ENCODE measurements around the gene DNAJC27. TPM values are rescaled to one million over a fixed set of nuclear protein-coding genes. Genes with fewer than 3 reads are reported as not detected.

The DNAJC27 gene
- total RNA-seq, 2 experiments from 2014 or later = 9.3 to 9.6 TPM

GRCh38 chr2:24918326-24919036 lies 53.3 kb downstream of the DNAJC27 start:
- no peaks in the 10 kb centered on the region for H3K9me3 Mint-ChIP-seq
- peaks cover 12% of the 10 kb centered on the region for H3K36me3 Mint-ChIP-seq
- peak overlapping the region; percentile 81 for H3K4me3 Mint-ChIP-seq

DNA sequence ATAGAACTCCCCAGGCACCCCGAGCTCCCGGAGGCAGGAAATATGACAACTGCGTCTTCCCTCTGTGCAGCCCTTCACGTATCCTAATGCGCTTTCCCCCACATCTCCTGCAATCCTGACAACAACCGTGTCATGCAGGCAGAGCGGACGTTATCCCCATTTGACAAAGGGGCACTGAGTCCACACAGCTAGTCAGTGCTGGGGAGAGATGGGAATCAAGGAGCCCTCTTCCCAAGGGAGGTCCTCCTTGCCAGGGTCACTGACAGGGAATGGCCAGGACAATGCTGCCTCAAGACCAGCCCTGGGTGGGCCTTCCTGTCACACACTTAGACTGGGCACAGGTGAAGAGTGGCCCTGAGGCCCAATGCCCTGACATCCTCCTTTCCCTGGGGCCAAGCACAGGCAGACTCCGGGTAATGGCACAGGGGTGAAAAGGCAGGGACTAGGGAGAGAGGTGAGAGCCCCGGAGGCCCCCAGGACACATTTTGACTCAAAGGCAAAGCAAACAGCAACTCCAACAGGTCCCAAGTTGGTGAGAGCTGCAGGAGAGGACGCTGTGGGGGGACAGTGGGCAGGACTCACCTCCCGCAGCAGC lies 53.9 kb downstream of the DNAJC27 start:
- ATAC-seq (ENCODE audit: low read depth) = no peak
- peaks cover 32% of the 10 kb centered on the region for H3K4me1 Mint-ChIP-seq
- H3K27ac Mint-ChIP-seq = no peak overlapping the region
- no peaks in the 10 kb centered on the region for H3K9me3 Mint-ChIP-seq
- peaks cover 12% of the 10 kb centered on the region for H3K36me3 Mint-ChIP-seq
- H3K27me3 Mint-ChIP-seq = peaks cover 3% of the 10 kb centered on the region
- DNase-seq = no peak
- POLR2A ChIA-PET = no interaction called here
- H3K4me3 Mint-ChIP-seq = peak overlapping the region; percentile 57

More at GRCh38 chr2:24918326-24919036, 53.3 kb downstream of the DNAJC27 start:
- no peak overlapping the region for H3K27ac Mint-ChIP-seq
- peaks cover 32% of the 10 kb centered on the region for H3K4me1 Mint-ChIP-seq
- POLR2A ChIA-PET = no interaction called here
- peaks cover 3% of the 10 kb centered on the region for H3K27me3 Mint-ChIP-seq
- DNase-seq (no peak), ATAC-seq (ENCODE audit: low read depth) (no peak)

- Mint-ChIP-seq H3K27me3 (peaks cover 3% of the 10 kb centered on the region), H3K27ac (no peak overlapping the region), H3K9me3 (no peaks in the 10 kb centered on the region), H3K36me3 (peaks cover 14% of the 10 kb centered on the region), H3K4me1 (peaks cover 32% of the 10 kb centered on the region), H3K4me3 (peak overlapping the region; percentile 22)
- ATAC-seq (ENCODE audit: low read depth) (no peak), DNase-seq (no peak)
- POLR2A ChIA-PET = no interaction called here
Measured at GRCh38 chr2:24917086-24917485, 54.7 kb downstream of the DNAJC27 start.

DNA sequence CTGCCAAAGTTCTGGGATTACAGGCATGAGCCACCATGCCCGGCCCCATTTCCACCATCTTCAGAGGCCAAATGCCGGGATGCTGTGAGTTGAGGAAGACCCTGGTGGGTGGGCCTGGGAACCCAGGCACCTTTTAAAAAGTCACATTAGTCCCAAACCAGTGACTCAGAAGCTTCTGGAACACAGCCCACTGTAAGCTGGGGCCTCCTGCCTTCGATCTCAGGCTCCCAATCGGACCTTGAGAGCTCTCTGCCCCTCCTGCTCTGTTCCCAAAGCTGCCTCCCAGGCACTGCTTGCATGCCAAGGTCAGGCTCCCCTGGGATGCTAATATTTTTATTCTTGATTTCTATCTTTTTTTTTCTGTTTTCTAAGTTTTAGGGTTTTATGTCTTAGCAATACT lies 56.0 kb downstream of the DNAJC27 start:
- Mint-ChIP-seq H3K9me3 (no peaks in the 10 kb centered on the region), H3K27me3 (peaks cover 2% of the 10 kb centered on the region), H3K4me1 (peaks cover 28% of the 10 kb centered on the region), H3K27ac (no peak overlapping the region), H3K4me3 (no peak overlapping the region), H3K36me3 (peaks cover 22% of the 10 kb centered on the region)
- no peak for DNase-seq
- no peak for ATAC-seq (ENCODE audit: low read depth)
- POLR2A ChIA-PET = interaction anchor here (0.6 kb wide), 1 partner anchor 212 kb away, joined by 3 read pairs; no protein-coding TSS in a partner anchor

DNA sequence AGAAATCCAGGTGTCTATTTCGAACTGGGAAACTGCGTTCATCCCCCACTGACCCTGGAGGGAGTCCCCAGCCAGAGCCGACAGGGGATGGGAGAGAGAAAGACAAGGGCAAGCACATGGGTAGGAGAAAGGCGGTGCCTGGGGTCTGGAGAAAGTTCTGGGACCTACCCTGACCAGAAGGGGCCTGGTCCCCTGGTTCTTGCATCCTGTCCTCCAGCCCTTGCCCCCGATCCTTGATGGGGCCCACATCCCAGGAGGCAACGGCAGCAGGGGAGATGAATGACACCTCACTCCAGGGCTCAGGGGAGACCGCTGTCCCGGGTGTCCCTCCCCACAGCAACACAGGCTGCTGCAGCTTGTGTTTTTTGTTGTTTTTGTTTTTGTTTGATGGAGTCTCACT lies 56.6 kb downstream of the DNAJC27 start:
- Mint-ChIP-seq H3K4me3 (no peak overlapping the region), H3K27me3 (no peaks in the 10 kb centered on the region), H3K9me3 (no peaks in the 10 kb centered on the region), H3K36me3 (peaks cover 27% of the 10 kb centered on the region), H3K4me1 (peaks cover 26% of the 10 kb centered on the region), H3K27ac (no peak overlapping the region)
- POLR2A ChIA-PET = no interaction called here
- ATAC-seq (ENCODE audit: low read depth) (no peak), DNase-seq (no peak)

GRCh38 chr2:24914713-24915112 lies 57.0 kb downstream of the DNAJC27 start:
- no peak overlapping the region for H3K27ac Mint-ChIP-seq
- H3K9me3 Mint-ChIP-seq = no peaks in the 10 kb centered on the region
- H3K4me3 Mint-ChIP-seq = no peak overlapping the region
- DNase-seq = no peak
- no peaks in the 10 kb centered on the region for H3K27me3 Mint-ChIP-seq
- H3K36me3 Mint-ChIP-seq = peaks cover 32% of the 10 kb centered on the region
- H3K4me1 Mint-ChIP-seq = peaks cover 26% of the 10 kb centered on the region
- POLR2A ChIA-PET = no interaction called here
- ATAC-seq (ENCODE audit: low read depth) = no peak

DNA sequence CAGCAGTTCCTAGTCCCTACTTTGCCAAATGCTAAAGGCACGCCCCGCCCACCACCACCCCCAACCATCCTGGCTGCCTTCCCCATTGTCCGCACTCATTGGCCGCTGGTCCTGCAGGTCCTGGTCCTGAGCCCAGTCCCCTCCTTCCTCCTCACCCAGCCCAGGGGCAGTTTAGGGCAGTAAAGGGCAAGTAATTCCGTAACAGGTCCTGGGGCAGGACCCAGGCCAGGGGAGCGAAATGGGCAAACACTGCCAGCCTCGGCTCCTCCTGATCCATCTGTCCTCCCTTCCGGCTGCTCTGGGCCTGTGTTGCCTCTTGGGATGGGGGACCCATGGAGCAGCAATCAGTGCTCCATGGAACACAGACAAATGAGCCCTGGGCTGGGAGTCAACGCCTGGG lies 57.8 kb downstream of the DNAJC27 start:
- ATAC-seq (ENCODE audit: low read depth) = no peak
- Mint-ChIP-seq H3K27ac (no peak overlapping the region), H3K4me3 (no peak overlapping the region), H3K9me3 (no peaks in the 10 kb centered on the region), H3K27me3 (no peaks in the 10 kb centered on the region), H3K36me3 (peaks cover 35% of the 10 kb centered on the region), H3K4me1 (peaks cover 21% of the 10 kb centered on the region)
- POLR2A ChIA-PET = no interaction called here
- no peak for DNase-seq

DNA sequence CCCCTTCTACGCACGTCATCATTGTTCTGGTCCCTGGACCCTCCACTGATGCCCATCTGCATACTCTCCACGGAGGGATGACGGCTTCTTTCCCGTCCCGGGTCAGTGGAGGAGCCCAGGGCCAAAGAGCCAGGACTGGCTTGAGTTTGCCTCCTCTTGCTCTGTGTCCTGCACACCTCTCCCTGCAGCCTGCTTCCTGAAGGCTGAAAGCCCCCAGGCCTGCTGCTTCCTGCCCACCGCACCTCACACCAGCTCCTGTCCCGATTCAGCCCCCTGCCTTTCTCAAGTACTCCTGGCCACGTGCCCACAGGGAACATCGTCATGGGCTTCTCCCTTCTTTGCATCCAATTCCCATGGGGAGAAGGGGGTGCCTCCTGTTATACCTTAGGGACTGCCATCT lies 58.8 kb downstream of the DNAJC27 start:
- ATAC-seq (ENCODE audit: low read depth) (no peak), DNase-seq (no peak)
- Mint-ChIP-seq H3K36me3 (peaks cover 34% of the 10 kb centered on the region), H3K27me3 (no peaks in the 10 kb centered on the region), H3K4me1 (peaks cover 17% of the 10 kb centered on the region), H3K4me3 (no peak overlapping the region), H3K27ac (no peak overlapping the region), H3K9me3 (no peaks in the 10 kb centered on the region)
- POLR2A ChIA-PET = no interaction called here

DNA sequence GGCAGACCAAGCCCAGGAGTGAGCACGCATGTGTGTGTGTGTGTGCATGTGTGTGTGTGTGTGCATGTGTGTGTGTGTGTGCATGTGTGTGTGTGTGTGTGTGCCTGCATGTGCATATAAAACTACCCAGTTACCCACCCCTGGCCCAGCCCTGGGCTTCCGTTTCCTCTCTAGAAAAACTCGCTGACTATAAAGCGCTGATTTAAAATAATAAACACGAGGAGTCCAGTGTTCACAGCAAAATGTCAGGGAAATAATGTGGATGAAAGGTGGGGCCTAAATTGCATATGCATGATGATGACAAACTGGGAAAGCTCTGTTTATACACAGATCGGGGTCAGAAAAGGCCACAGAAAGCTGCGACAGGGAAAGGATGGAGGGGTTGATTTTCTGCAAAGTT lies 59.2 kb downstream of the DNAJC27 start:
- ATAC-seq (ENCODE audit: low read depth) (no peak), DNase-seq (no peak)
- Mint-ChIP-seq H3K27ac (no peak overlapping the region), H3K4me1 (peaks cover 12% of the 10 kb centered on the region), H3K27me3 (no peaks in the 10 kb centered on the region), H3K36me3 (peaks cover 33% of the 10 kb centered on the region), H3K9me3 (no peaks in the 10 kb centered on the region), H3K4me3 (no peak overlapping the region)
- POLR2A ChIA-PET = no interaction called here

- Mint-ChIP-seq H3K27me3 (no peaks in the 10 kb centered on the region), H3K36me3 (peaks cover 39% of the 10 kb centered on the region), H3K4me1 (peaks cover 4% of the 10 kb centered on the region), H3K4me3 (no peak overlapping the region), H3K27ac (no peak overlapping the region), H3K9me3 (no peaks in the 10 kb centered on the region)
- ATAC-seq (ENCODE audit: low read depth) (no peak), DNase-seq (no peak)
- POLR2A ChIA-PET = no interaction called here
Measured at GRCh38 chr2:24910245-24910644, 61.5 kb downstream of the DNAJC27 start.

DNA sequence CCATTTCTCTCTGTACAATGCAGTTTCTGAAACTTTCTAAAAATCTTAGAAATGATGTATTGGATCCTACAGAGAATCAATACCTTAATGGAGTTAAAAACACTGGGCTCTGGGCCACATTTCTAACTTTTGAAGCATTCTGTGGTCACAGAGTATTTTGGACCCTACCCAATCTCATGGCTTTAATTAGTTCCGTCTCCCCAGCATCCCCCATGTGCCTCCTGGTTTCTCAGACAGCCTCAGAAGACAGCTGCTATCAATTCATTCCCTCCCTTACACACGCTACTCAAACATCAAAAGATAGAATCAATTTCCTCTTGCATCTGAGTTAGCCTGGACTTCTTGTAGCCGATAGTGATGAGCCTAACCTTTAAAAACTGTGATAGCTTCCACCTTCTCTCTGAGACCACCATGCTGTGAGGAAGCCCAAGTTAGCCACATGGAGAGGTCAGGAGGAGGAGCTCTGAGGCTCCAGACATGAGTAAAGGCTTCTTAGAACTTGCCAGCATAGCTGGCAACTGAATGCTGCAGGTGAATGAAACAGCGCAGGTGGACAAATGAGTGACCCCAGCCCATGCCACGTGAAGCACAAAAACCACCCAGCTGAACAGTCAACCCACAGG lies 62.1 kb downstream of the DNAJC27 start:
- Mint-ChIP-seq H3K4me1 (peaks cover 2% of the 10 kb centered on the region), H3K27ac (no peak overlapping the region), H3K4me3 (no peak overlapping the region), H3K36me3 (peaks cover 35% of the 10 kb centered on the region), H3K27me3 (no peaks in the 10 kb centered on the region), H3K9me3 (no peaks in the 10 kb centered on the region)
- POLR2A ChIA-PET = no interaction called here
- no peak for ATAC-seq (ENCODE audit: low read depth)
- DNase-seq = no peak

GRCh38 chr2:24908461-24908901 lies 63.3 kb downstream of the DNAJC27 start:
- Mint-ChIP-seq H3K4me3 (no peak overlapping the region), H3K9me3 (no peaks in the 10 kb centered on the region), H3K27ac (no peak overlapping the region), H3K36me3 (peaks cover 33% of the 10 kb centered on the region), H3K27me3 (no peaks in the 10 kb centered on the region), H3K4me1 (peaks cover 2% of the 10 kb centered on the region)
- no peak for DNase-seq
- POLR2A ChIA-PET = no interaction called here
- no peak for ATAC-seq (ENCODE audit: low read depth)

GRCh38 chr2:24907116-24907515 lies 64.6 kb downstream of the DNAJC27 start:
- DNase-seq = no peak
- no peaks in the 10 kb centered on the region for H3K9me3 Mint-ChIP-seq
- POLR2A ChIA-PET = no interaction called here
- H3K4me3 Mint-ChIP-seq = no peak overlapping the region
- H3K4me1 Mint-ChIP-seq = peaks cover 4% of the 10 kb centered on the region
- no peak for ATAC-seq (ENCODE audit: low read depth)
- H3K27ac Mint-ChIP-seq = no peak overlapping the region
- H3K27me3 Mint-ChIP-seq = no peaks in the 10 kb centered on the region
- H3K36me3 Mint-ChIP-seq = peaks cover 40% of the 10 kb centered on the region

DNA sequence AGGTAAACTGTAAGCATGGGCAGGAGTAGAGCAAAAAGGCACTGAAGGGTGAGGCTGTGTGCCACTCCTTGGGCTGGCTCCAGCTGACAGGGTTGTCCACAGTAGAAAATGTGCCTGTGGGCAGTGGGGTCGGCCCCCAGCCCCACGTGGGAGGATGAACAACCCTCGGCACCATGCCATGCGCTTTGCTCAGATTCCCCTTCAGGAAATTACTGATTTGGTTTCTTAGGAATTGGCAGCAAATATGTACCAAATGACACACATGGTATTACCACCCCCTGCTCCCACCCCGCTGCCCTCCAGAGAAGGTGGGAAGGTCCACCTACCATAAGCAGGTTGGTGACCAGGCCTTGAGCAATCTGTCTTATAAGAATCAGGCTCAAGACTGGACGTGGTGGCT lies 65.3 kb downstream of the DNAJC27 start:
- Mint-ChIP-seq H3K36me3 (peaks cover 35% of the 10 kb centered on the region), H3K27me3 (no peaks in the 10 kb centered on the region), H3K4me1 (peaks cover 4% of the 10 kb centered on the region), H3K9me3 (no peaks in the 10 kb centered on the region), H3K4me3 (no peak overlapping the region), H3K27ac (no peak overlapping the region)
- no peak for DNase-seq
- no peak for ATAC-seq (ENCODE audit: low read depth)
- POLR2A ChIA-PET = no interaction called here
